Measurements from ENCODE around the gene PARVG.

Gene PARVG

GRCh38 chr22:44207173-44207980 lies 26.7 kb downstream of the PARVG start:
- TF ChIP-seq, protein P1, sequence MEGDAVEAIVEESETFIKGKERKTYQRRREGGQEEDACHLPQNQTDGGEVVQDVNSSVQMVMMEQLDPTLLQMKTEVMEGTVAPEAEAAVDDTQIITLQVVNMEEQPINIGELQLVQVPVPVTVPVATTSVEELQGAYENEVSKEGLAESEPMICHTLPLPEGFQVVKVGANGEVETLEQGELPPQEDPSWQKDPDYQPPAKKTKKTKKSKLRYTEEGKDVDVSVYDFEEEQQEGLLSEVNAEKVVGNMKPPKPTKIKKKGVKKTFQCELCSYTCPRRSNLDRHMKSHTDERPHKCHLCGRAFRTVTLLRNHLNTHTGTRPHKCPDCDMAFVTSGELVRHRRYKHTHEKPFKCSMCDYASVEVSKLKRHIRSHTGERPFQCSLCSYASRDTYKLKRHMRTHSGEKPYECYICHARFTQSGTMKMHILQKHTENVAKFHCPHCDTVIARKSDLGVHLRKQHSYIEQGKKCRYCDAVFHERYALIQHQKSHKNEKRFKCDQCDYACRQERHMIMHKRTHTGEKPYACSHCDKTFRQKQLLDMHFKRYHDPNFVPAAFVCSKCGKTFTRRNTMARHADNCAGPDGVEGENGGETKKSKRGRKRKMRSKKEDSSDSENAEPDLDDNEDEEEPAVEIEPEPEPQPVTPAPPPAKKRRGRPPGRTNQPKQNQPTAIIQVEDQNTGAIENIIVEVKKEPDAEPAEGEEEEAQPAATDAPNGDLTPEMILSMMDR (IDR thresholded peaks at IDR 0.05; ENCODE audit: low read depth, low read length, missing control alignments), result no peak
- no peak overlapping the region for H3K4me3 ChIP-seq (replicated peaks; ENCODE audit: low read depth, low read length)
- no peak for DNase-seq (ENCODE audit: extremely low read depth, low read depth)

- DNase-seq (ENCODE audit: extremely low read depth, low read depth), result no peak
- H3K4me3 ChIP-seq (replicated peaks; ENCODE audit: low read depth, low read length), result no peak overlapping the region
- TF ChIP-seq, protein P1 (IDR thresholded peaks at IDR 0.05; ENCODE audit: low read depth, low read length, missing control alignments), result no peak
Observed at GRCh38 chr22:44207981-44208317, 27.2 kb downstream of the PARVG start.

GRCh38 chr22:44209343-44209742 lies 28.6 kb downstream of the PARVG start:
- H3K4me3 ChIP-seq (replicated peaks; ENCODE audit: low read depth, low read length), result no peak overlapping the region
- TF ChIP-seq, protein P1 (IDR thresholded peaks at IDR 0.05; ENCODE audit: low read depth, low read length, missing control alignments), result no peak
- no peak for DNase-seq (ENCODE audit: extremely low read depth, low read depth)

- no peak overlapping the region for H3K4me3 ChIP-seq (replicated peaks; ENCODE audit: low read depth, low read length)
- DNase-seq (ENCODE audit: extremely low read depth, low read depth), result no peak
Observed at GRCh38 chr22:44210722-44211121, 30.0 kb downstream of the PARVG start.

DNA sequence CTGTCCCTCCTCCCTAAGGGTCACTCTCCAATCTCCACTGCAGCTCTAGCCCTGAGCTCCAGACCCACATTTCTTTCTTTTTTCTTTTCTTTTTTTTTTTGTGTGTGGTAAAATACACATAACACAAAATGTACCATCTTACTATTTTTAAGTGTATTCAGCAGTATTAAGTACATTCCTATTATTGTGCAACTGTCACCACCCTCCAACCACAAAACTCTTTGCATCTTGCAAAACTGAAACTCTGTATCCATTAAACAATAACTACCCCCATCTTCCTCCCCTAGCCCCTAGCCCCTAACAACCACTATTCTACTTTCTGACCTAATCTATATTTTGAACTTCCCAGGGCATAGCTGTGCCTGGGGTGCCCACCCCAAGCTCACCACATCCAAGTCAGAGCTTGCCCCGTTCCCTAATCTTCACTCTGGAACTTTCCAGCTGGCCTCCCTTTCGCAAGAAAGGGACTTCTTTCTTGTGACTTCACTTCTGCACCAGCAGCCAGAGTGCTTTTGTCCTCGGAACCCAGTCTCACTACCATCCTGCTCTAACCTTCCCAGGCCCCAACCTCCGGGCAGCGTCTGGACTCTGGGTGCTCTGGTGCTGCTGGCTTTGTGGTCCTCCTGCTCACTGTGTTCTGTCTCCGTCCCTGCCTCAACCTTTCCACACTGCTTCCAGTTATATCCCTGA lies 30.7 kb downstream of the PARVG start:
- DNase-seq (ENCODE audit: extremely low read depth, low read depth), result no peak
- no peak overlapping the region for H3K4me3 ChIP-seq (replicated peaks; ENCODE audit: low read depth, low read length)
- TF ChIP-seq, protein P1 (IDR thresholded peaks at IDR 0.05; ENCODE audit: low read depth, low read length, missing control alignments), result no peak

More at GRCh38 chr22:44210722-44211121, 30.0 kb downstream of the PARVG start:
- TF ChIP-seq, protein P1 (IDR thresholded peaks at IDR 0.05; ENCODE audit: low read depth, low read length, missing control alignments), result no peak

GRCh38 chr22:44211946-44212930 lies 31.5 kb downstream of the PARVG start:
- no peak for DNase-seq (ENCODE audit: extremely low read depth, low read depth)
- no peak overlapping the region for H3K4me3 ChIP-seq (replicated peaks; ENCODE audit: low read depth, low read length)
- TF ChIP-seq, protein P1 (IDR thresholded peaks at IDR 0.05; ENCODE audit: low read depth, low read length, missing control alignments), result no peak
